Gastrocnemius medialis (tissue), 4 donors: ENCODE measurements around the gene KDM4B.

Experiments
- POLR2A ChIP-seq, 2 donors: fragments of 450-650 bp; IDR thresholded peaks; one replicate each; pipeline ENCODE4 v1.6.1; 2017; ENCODE audit warnings: antibody characterized with exemption in 2 of 2, mild to moderate bottlenecking in 2 of 2, moderate library complexity in 2 of 2
- TF ChIP-seq, protein P1 (sequence below), 5 experiments: fragments of 450-650 bp in 3 of 5; fragments of 200-600 bp in 2 of 5; sonication (generic) in 2 of 5; IDR thresholded peaks in 4 of 5; conservative IDR thresholded peaks in 1 of 5; 1 replicate in 4 of 5; 2 replicates in 1 of 5; pipeline ENCODE4 v1.5.1; 2016 to 2019; ENCODE audit warnings: antibody characterized with exemption in 5 of 5, mild to moderate bottlenecking in 3 of 5, moderate library complexity in 3 of 5

DNA sequence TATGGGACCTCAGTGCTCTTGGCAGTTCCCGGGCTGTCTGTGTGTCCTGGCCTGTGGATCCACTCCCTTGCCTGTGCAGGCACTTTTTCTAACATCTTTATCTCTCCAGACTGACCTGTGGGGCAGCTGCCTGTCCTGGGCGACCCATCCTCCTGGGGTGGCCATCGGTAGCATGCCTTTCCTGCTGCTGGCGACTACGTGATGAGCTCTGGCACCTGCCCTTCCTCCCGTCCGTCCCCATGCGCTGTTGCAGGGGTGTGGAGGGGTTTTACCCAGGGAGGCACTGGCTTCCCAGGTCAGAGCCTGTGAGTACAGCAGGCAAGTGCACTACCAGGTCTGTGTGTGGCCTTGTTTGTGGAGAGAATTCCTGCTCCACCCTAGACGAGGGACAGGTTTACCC is 93.3 kb downstream of the KDM4B start:
- TF ChIP-seq, protein P1, sequence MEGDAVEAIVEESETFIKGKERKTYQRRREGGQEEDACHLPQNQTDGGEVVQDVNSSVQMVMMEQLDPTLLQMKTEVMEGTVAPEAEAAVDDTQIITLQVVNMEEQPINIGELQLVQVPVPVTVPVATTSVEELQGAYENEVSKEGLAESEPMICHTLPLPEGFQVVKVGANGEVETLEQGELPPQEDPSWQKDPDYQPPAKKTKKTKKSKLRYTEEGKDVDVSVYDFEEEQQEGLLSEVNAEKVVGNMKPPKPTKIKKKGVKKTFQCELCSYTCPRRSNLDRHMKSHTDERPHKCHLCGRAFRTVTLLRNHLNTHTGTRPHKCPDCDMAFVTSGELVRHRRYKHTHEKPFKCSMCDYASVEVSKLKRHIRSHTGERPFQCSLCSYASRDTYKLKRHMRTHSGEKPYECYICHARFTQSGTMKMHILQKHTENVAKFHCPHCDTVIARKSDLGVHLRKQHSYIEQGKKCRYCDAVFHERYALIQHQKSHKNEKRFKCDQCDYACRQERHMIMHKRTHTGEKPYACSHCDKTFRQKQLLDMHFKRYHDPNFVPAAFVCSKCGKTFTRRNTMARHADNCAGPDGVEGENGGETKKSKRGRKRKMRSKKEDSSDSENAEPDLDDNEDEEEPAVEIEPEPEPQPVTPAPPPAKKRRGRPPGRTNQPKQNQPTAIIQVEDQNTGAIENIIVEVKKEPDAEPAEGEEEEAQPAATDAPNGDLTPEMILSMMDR (IDR thresholded peaks at IDR 0.05 in 4 of 5, conservative IDR thresholded peaks at IDR 0.05 in 1 of 5) = no peak
- TF ChIP-seq POLR2A (IDR thresholded peaks at IDR 0.05) = no peak
